H9 (cell line): ENCODE data around the gene LCE6A. TPM values are rescaled to one million over a fixed set of nuclear protein-coding genes. Genes with fewer than 3 reads are reported as not detected.

Source experiments
- DNase-seq: peaks from one replicate; pipeline ENCODE4 v3.0.0-alpha.2; 2017
- H2AFZ ChIP-seq: one replicate; pipeline ENCODE4 v1.6.1; 2013; ENCODE audit warnings: mild to moderate bottlenecking, low read length, control low read depth, moderate library complexity
- H2AK5ac ChIP-seq: 2 replicates; pipeline ENCODE4 v1.6.1; 2013; ENCODE audit warnings: low read length, control low read depth, mixed read lengths; ENCODE audit not compliant: insufficient read length
- H2BK120ac ChIP-seq: one replicate; pipeline ENCODE4 v1.6.1; 2013; ENCODE audit warnings: low read depth, mild to moderate bottlenecking, low read length, control low read depth, inconsistent platforms; ENCODE audit not compliant: poor library complexity, severe bottlenecking
- H2BK12ac ChIP-seq: 2 replicates; pipeline ENCODE4 v1.6.1; 2013; ENCODE audit warnings: low read length, control low read depth, mixed read lengths, low read depth; ENCODE audit not compliant: insufficient read length
- H2BK15ac ChIP-seq: 2 replicates; pipeline ENCODE4 v1.6.1; 2013; ENCODE audit warnings: low read depth, low read length, control low read depth
- H2BK20ac ChIP-seq: one replicate; pipeline ENCODE4 v1.6.1; 2013; ENCODE audit warnings: low read depth, mild to moderate bottlenecking, low read length, control low read depth, inconsistent platforms; ENCODE audit not compliant: poor library complexity, severe bottlenecking
- H2BK5ac ChIP-seq: 2 replicates; pipeline ENCODE4 v1.6.1; 2013; ENCODE audit warnings: low read length, control low read depth, mixed read lengths; ENCODE audit not compliant: insufficient read length
- H3K14ac ChIP-seq: 2 replicates; pipeline ENCODE4 v1.6.1; 2013; ENCODE audit warnings: low read length, control low read depth; ENCODE audit not compliant: insufficient read depth
- H3K18ac ChIP-seq: 2 replicates; pipeline ENCODE4 v1.6.1; 2013; ENCODE audit warnings: low read depth, mild to moderate bottlenecking, mixed read lengths, low read length, control low read depth; ENCODE audit not compliant: insufficient read length
- H3K23ac ChIP-seq: 2 replicates; pipeline ENCODE4 v1.6.1; 2013; ENCODE audit warnings: low read length, control low read depth, mixed read lengths, low read depth; ENCODE audit not compliant: insufficient read length
- H3K23me2 ChIP-seq: 2 replicates; pipeline ENCODE4 v1.6.1; 2013; ENCODE audit warnings: low read depth, mild to moderate bottlenecking, mixed read lengths, low read length, control low read depth; ENCODE audit not compliant: insufficient read length, poor library complexity, severe bottlenecking
- H3K27ac ChIP-seq: 2 replicates; pipeline ENCODE4 v1.5.1; 2013; ENCODE audit warnings: low read length, control low read depth, mixed read lengths, low read depth; ENCODE audit not compliant: insufficient read length
- H3K27me3 ChIP-seq: 2 replicates; pipeline ENCODE4 v1.6.1; 2013; ENCODE audit warnings: low read length, control low read depth, inconsistent platforms; ENCODE audit not compliant: insufficient read depth
- H3K4ac ChIP-seq: 2 replicates; pipeline ENCODE4 v1.6.1; 2013; ENCODE audit warnings: low read depth, mild to moderate bottlenecking, control low read depth, inconsistent platforms, low read length, moderate library complexity
- H3K4me1 ChIP-seq: 2 replicates; pipeline ENCODE4 v1.6.1; 2013; ENCODE audit warnings: low read length, control low read depth, inconsistent platforms; ENCODE audit not compliant: insufficient read depth
- H3K4me2 ChIP-seq: 2 replicates; pipeline ENCODE4 v1.6.1; 2013; ENCODE audit warnings: low read length, control low read depth, mixed read lengths; ENCODE audit not compliant: insufficient read length, insufficient read depth
- H3K56ac ChIP-seq: 2 replicates; pipeline ENCODE4 v1.6.1; 2013; ENCODE audit warnings: low read depth, mild to moderate bottlenecking, mixed read lengths, low read length, control low read depth; ENCODE audit not compliant: insufficient read length
- H3K79me1 ChIP-seq: 2 replicates; pipeline ENCODE4 v1.6.1; 2013; ENCODE audit warnings: low read depth, mild to moderate bottlenecking, moderate library complexity, low read length, control low read depth, inconsistent platforms; ENCODE audit not compliant: insufficient read depth, poor library complexity, severe bottlenecking
- H3K79me2 ChIP-seq: 2 replicates; pipeline ENCODE4 v1.6.1; 2013; ENCODE audit warnings: low read length, control low read depth, inconsistent platforms; ENCODE audit not compliant: insufficient read depth
- H3K9ac ChIP-seq: 2 replicates; pipeline ENCODE4 v1.6.1; 2013; ENCODE audit warnings: low read length, control low read depth, mixed read lengths; ENCODE audit not compliant: insufficient read length; ENCODE audit errors: extremely low read depth
- H3K9me3 ChIP-seq: one replicate; pipeline ENCODE4 v1.6.1; 2013; ENCODE audit warnings: low read depth, low read length, inconsistent platforms; ENCODE audit not compliant: control insufficient read depth
- H3T11ph ChIP-seq: one replicate; pipeline ENCODE4 v1.6.1; 2013; ENCODE audit warnings: mild to moderate bottlenecking, low read length, control low read depth, inconsistent platforms
- H4K20me1 ChIP-seq: one replicate; pipeline ENCODE4 v1.6.1; 2013; ENCODE audit not compliant: control insufficient read depth, insufficient read length, insufficient read depth
- H4K5ac ChIP-seq: 2 replicates; pipeline ENCODE4 v1.6.1; 2013; ENCODE audit warnings: low read depth, mild to moderate bottlenecking, mixed read lengths, low read length, control low read depth; ENCODE audit not compliant: insufficient read length
- H4K8ac ChIP-seq: replicated peaks from 2 replicates; pipeline ENCODE4 v1.6.1; 2013; ENCODE audit warnings: low read length, control low read depth, mixed read lengths, low read depth; ENCODE audit not compliant: insufficient read length
- H4K91ac ChIP-seq: 2 replicates; pipeline ENCODE4 v1.6.1; 2013; ENCODE audit warnings: low read depth, mild to moderate bottlenecking, moderate library complexity, mixed read lengths, low read length, control low read depth; ENCODE audit not compliant: insufficient read length
- H3K27ac Mint-ChIP-seq, 3 experiments: 2 replicates in 2 of 3; 3 replicates in 1 of 3; pipeline ENCODE4 v1.8.0; 2020 to 2021; ENCODE audit warnings: mixed read lengths in 3 of 3, mild to moderate bottlenecking in 1 of 3, moderate library complexity in 1 of 3
- H3K27me3 Mint-ChIP-seq: 2 replicates; pipeline ENCODE4 v1.8.0; 2021; ENCODE audit warnings: low read depth, mild to moderate bottlenecking, moderate library complexity, mixed read lengths
- H3K36me3 Mint-ChIP-seq, 3 experiments: 2 replicates in 2 of 3; 3 replicates in 1 of 3; pipeline ENCODE4 v1.8.0; 2020 to 2021; ENCODE audit warnings: low read depth in 3 of 3, mixed read lengths in 3 of 3; ENCODE audit not compliant: insufficient read depth in 1 of 3
- H3K4me1 Mint-ChIP-seq, 2 experiments: 2 replicates each; pipeline ENCODE4 v1.8.0; 2020; ENCODE audit warnings: mixed read lengths in 2 of 2
- H3K4me3 Mint-ChIP-seq, 2 experiments: 2 replicates in 1 of 2; 3 replicates in 1 of 2; pipeline ENCODE4 v1.8.0; 2020 to 2021; ENCODE audit warnings: mild to moderate bottlenecking in 2 of 2, mixed read lengths in 2 of 2, moderate library complexity in 1 of 2
- H3K9me3 Mint-ChIP-seq, 2 experiments: 2 replicates in 1 of 2; 3 replicates in 1 of 2; pipeline ENCODE4 v1.8.0; 2020; ENCODE audit warnings: mild to moderate bottlenecking in 2 of 2, mixed read lengths in 2 of 2, moderate library complexity in 1 of 2
- WGBS: extraction: QIAGEN DNeasy Blood & Tissue Kit; methylation state at CpG from one replicate; pipeline ENCODE4 v1.1.7; 2013; ENCODE audit warnings: missing lambda C conversion rate, low lambda C conversion rate, mixed read lengths; ENCODE audit not compliant: insufficient read length; ENCODE audit errors: extremely low coverage; 5-methylcytosine and 5-hydroxymethylcytosine counted together
- total RNA-seq: library from RNA; stranded (reverse); gene quantifications from 2 replicates; pipeline ENCODE4 v1.2.1, GENCODE V29; 2021
- TF ChIP-seq, protein P1 (sequence below): fragments of 200-600 bp; sonication (generic); conservative IDR thresholded peaks from 3 replicates; pipeline ENCODE4 v1.8.0; 2021; ENCODE audit warnings: antibody characterized with exemption, mild to moderate bottlenecking

LCE6A gene
- total RNA-seq, 1 experiment from 2014 or later, result not detected

DNA sequence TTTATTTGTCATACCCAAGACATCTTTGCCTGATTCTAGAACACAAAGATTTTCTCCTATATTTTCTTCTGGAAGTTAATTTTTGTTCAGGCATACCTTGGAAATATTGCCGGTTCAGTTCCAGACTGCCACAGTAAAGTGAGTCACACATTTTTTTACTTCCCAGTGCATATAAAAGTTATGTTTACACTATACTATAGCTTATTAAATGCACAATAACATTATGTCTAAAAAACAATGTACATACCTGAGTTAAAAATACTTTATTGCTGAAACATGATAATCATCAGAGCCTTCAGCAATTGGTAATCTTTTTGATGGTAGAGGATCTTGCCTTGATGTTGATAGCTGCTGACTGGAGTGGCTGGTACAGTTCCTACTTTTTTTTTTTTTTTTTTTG is 45.5 kb downstream of the LCE6A start:
- no peak overlapping the region for H2AK5ac ChIP-seq
- Mint-ChIP-seq H3K27me3 (peaks cover 2% of the 10 kb centered on the region), H3K4me1 (no peaks in the 10 kb centered on the region), H3K36me3 (peaks cover 0 to 15% (median 0%) of the 10 kb centered on the region in 3 experiments; a peak in 3 of 7 replicates), H3K4me3 (no peak overlapping the region), H3K27ac (no peak overlapping the region), H3K9me3 (peaks cover 85% of the 10 kb centered on the region in 2 experiments)
- H2BK15ac ChIP-seq, result no peak overlapping the region
- H3K9me3 ChIP-seq, result no peaks in the 10 kb centered on the region
- H3K23ac ChIP-seq, result no peak overlapping the region
- H3K27ac ChIP-seq, result no peak overlapping the region
- H3K79me2 ChIP-seq, result no peaks in the 10 kb centered on the region
- H3K18ac ChIP-seq, result no peak overlapping the region
- no peak overlapping the region for H2BK5ac ChIP-seq
- no peak overlapping the region for H4K8ac ChIP-seq
- H3K27me3 ChIP-seq, result no peaks in the 10 kb centered on the region
- no peak overlapping the region for H4K91ac ChIP-seq
- no peaks in the 10 kb centered on the region for H3K23me2 ChIP-seq
- H3K14ac ChIP-seq, result no peak overlapping the region
- no peak overlapping the region for H2BK20ac ChIP-seq
- H3K79me1 ChIP-seq, result no peaks in the 10 kb centered on the region
- no peaks in the 10 kb centered on the region for H4K20me1 ChIP-seq
- H2BK12ac ChIP-seq, result no peak overlapping the region
- no peak overlapping the region for H3K9ac ChIP-seq
- H3K56ac ChIP-seq, result no peak overlapping the region
- H3K4me2 ChIP-seq, result no peak overlapping the region
- H3T11ph ChIP-seq, result no peak overlapping the region
- no peaks in the 10 kb centered on the region for H3K4me1 ChIP-seq
- no peak overlapping the region for H4K5ac ChIP-seq
- H2AFZ ChIP-seq, result no peak overlapping the region
- no peak overlapping the region for H3K4ac ChIP-seq
- TF ChIP-seq, protein P1, sequence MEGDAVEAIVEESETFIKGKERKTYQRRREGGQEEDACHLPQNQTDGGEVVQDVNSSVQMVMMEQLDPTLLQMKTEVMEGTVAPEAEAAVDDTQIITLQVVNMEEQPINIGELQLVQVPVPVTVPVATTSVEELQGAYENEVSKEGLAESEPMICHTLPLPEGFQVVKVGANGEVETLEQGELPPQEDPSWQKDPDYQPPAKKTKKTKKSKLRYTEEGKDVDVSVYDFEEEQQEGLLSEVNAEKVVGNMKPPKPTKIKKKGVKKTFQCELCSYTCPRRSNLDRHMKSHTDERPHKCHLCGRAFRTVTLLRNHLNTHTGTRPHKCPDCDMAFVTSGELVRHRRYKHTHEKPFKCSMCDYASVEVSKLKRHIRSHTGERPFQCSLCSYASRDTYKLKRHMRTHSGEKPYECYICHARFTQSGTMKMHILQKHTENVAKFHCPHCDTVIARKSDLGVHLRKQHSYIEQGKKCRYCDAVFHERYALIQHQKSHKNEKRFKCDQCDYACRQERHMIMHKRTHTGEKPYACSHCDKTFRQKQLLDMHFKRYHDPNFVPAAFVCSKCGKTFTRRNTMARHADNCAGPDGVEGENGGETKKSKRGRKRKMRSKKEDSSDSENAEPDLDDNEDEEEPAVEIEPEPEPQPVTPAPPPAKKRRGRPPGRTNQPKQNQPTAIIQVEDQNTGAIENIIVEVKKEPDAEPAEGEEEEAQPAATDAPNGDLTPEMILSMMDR, result no peak
- no peak for DNase-seq
- H2BK120ac ChIP-seq, result no peak overlapping the region
- WGBS, result no CpG with 5 or more reads among the region's 1 CpG

Other genes with a start within 250 kb of the LCE6A start
- gene LCE3C, start 242.6 kb upstream of the LCE6A start, total RNA-seq, result not detected in 2 replicates
- not detected in 2 replicates for gene LCE3B, start 229.0 kb upstream of the LCE6A start, total RNA-seq
- not detected in 2 replicates for gene LCE3A, start 219.8 kb upstream of the LCE6A start, total RNA-seq
- not detected in 2 replicates for gene LCE2D, start 179.5 kb upstream of the LCE6A start, total RNA-seq
- not detected in 2 replicates for gene LCE2C, start 167.6 kb upstream of the LCE6A start, total RNA-seq
- gene LCE2B, start 156.7 kb upstream of the LCE6A start, total RNA-seq, result not detected in 2 replicates
- not detected in 2 replicates for gene LCE2A, start 144.5 kb upstream of the LCE6A start, total RNA-seq
- gene LCE4A, start 134.7 kb upstream of the LCE6A start, total RNA-seq, result not detected in 2 replicates
- gene KPRP, start 84.8 kb upstream of the LCE6A start, total RNA-seq, result not detected in 2 replicates
- gene LCE1F, start 67.7 kb upstream of the LCE6A start, total RNA-seq, result not detected in 2 replicates
- gene LCE1E, start 56.6 kb upstream of the LCE6A start, total RNA-seq, result not detected in 2 replicates
- not detected in 2 replicates for gene LCE1D, start 46.1 kb upstream of the LCE6A start, total RNA-seq
- not detected in 2 replicates for gene LCE1C, start 36.2 kb upstream of the LCE6A start, total RNA-seq
- gene LCE1B, start 30.9 kb upstream of the LCE6A start, total RNA-seq, result not detected in 2 replicates
- not detected in 2 replicates for gene LCE1A, start 15.4 kb upstream of the LCE6A start, total RNA-seq
- not detected in 2 replicates for gene LCE7A, start 17.1 kb downstream of the LCE6A start, total RNA-seq
- not detected in 2 replicates for gene SMCP, start 35.5 kb downstream of the LCE6A start, total RNA-seq
- gene IVL, start 65.7 kb downstream of the LCE6A start, total RNA-seq, result not detected in 2 replicates
- gene SPRR5, start 104.3 kb downstream of the LCE6A start, total RNA-seq, result not detected in 2 replicates
- not detected in 2 replicates for gene SPRR4, start 127.8 kb downstream of the LCE6A start, total RNA-seq
- not detected in 2 replicates for gene SPRR1A, start 141.2 kb downstream of the LCE6A start, total RNA-seq
- not detected in 2 replicates for gene SPRR3, start 158.9 kb downstream of the LCE6A start, total RNA-seq
- not detected in 2 replicates for gene SPRR1B, start 188.3 kb downstream of the LCE6A start, total RNA-seq
- gene SPRR2D, start 198.3 kb downstream of the LCE6A start, total RNA-seq, result not detected in 2 replicates
- not detected in 2 replicates for gene SPRR2A, start 214.7 kb downstream of the LCE6A start, total RNA-seq
- not detected in 2 replicates for gene SPRR2B, start 228.8 kb downstream of the LCE6A start, total RNA-seq